B cell (primary cell): ENCODE data around the gene ITSN1. TPM values are rescaled to one million over a fixed set of nuclear protein-coding genes. Genes with fewer than 3 reads are reported as not detected.

ENCODE experiments used
- ATAC-seq: fragments of 200-7000 bp; cut with Tn5 transposase; one replicate; pipeline ENCODE4 v1.10.0; 2021; ENCODE audit warnings: low read depth, mild to moderate bottlenecking, moderate number of reproducible peaks, moderate library complexity
- CTCF ChIA-PET: fragments of 350-600 bp; sonication (Branson Sonifier 250); formaldehyde crosslinking; loops from one replicate; lab custom pipeline; 2021; ENCODE audit warnings: antibody characterized with exemption, inconsistent platforms; lab: Charles Lee
- POLR2A ChIA-PET: fragments of 350-600 bp; sonication (Branson Sonifier 250); formaldehyde crosslinking; loops from one replicate; lab custom pipeline; 2021; ENCODE audit warnings: antibody characterized with exemption; lab: Charles Lee
- DNase-seq: peaks from one replicate; pipeline ENCODE4 v3.0.0; 2013
- H2AFZ ChIP-seq: 2 replicates; pipeline ENCODE4 v1.6.1; 2012; ENCODE audit warnings: mild to moderate bottlenecking, low read depth, low read length; ENCODE audit not compliant: insufficient read depth, poor library complexity, severe bottlenecking
- H3K27ac ChIP-seq, 2 donors: 1 replicate in 1 of 2; 2 replicates in 1 of 2; pipeline ENCODE4 v1.5.1; 2012 to 2013; ENCODE audit warnings: low read length in 2 of 2, mild to moderate bottlenecking in 2 of 2, moderate library complexity in 1 of 2
- H3K27me3 ChIP-seq, 4 experiments: fragments of 200-600 bp in 1 of 4; sonication (generic) in 1 of 4; replicated peaks in 1 of 4; 1 replicate in 2 of 4; 2 replicates in 2 of 4; pipeline versions ENCODE4 v1.6.1 to v1.7.0; 2013 to 2016; ENCODE audit warnings: low read length in 3 of 4, mild to moderate bottlenecking in 2 of 4, mixed read lengths in 1 of 4, moderate library complexity in 1 of 4; ENCODE audit not compliant: insufficient read depth in 4 of 4, control insufficient read depth in 3 of 4; ENCODE audit errors: control extremely low read depth in 1 of 4
- H3K36me3 ChIP-seq, 2 experiments: replicated peaks in 1 of 2; 1 replicate in 1 of 2; 2 replicates in 1 of 2; pipeline versions ENCODE4 v1.6.1 to v1.7.1; 2013; ENCODE audit warnings: low read length in 1 of 2; ENCODE audit not compliant: insufficient read depth in 2 of 2, control insufficient read depth in 1 of 2; ENCODE audit errors: control extremely low read depth in 1 of 2, extremely low read depth in 1 of 2
- H3K4me1 ChIP-seq, 2 donors: fragments of 200-600 bp in 1 of 2; sonication (generic) in 1 of 2; 1 replicate in 1 of 2; 2 replicates in 1 of 2; pipeline versions ENCODE4 v1.5.1 to v1.6.1; 2013 to 2017; ENCODE audit warnings: low read length in 2 of 2; ENCODE audit not compliant: control insufficient read depth in 2 of 2, insufficient read depth in 2 of 2
- H3K4me2 ChIP-seq: replicated peaks from 2 replicates; pipeline ENCODE3; 2012; ENCODE audit warnings: mild to moderate bottlenecking, low read depth, low read length; ENCODE audit not compliant: poor library complexity, severe bottlenecking
- H3K4me3 ChIP-seq, 5 experiments: fragments of 200-600 bp in 1 of 5; sonication (generic) in 1 of 5; 1 replicate in 3 of 5; 2 replicates in 2 of 5; pipeline versions ENCODE4 v1.5.1 to v1.7.0; 2011 to 2016; ENCODE audit warnings: low read length in 4 of 5, mild to moderate bottlenecking in 4 of 5, low read depth in 2 of 5, control low read depth in 1 of 5, moderate library complexity in 1 of 5; ENCODE audit not compliant: insufficient read depth in 1 of 5; ENCODE audit errors: control extremely low read depth in 1 of 5, extremely low read depth in 1 of 5
- H3K79me2 ChIP-seq: fragments of 200-600 bp; sonication (generic); one replicate; pipeline ENCODE4 v1.6.0; 2016; ENCODE audit warnings: low read length; ENCODE audit not compliant: control insufficient read depth, insufficient read depth
- H3K9ac ChIP-seq: fragments of 200-600 bp; sonication (generic); 2 replicates; pipeline ENCODE4 v1.6.1; 2017; ENCODE audit warnings: mild to moderate bottlenecking, low read length, moderate library complexity
- H3K9me3 ChIP-seq, 3 donors: one replicate each; pipeline versions ENCODE4 v1.6.1 to v1.7.1; 2013; ENCODE audit warnings: low read length in 2 of 3; ENCODE audit not compliant: control insufficient read depth in 2 of 3, insufficient read depth in 1 of 3; ENCODE audit errors: control extremely low read depth in 1 of 3
- H4K20me1 ChIP-seq: 2 replicates; pipeline ENCODE4 v1.6.0; 2012; ENCODE audit warnings: mild to moderate bottlenecking, low read length; ENCODE audit not compliant: insufficient read depth, control insufficient read depth, poor library complexity, severe bottlenecking
- H3K27ac Mint-ChIP-seq: one replicate; pipeline ENCODE4 v1.8.0; 2021; ENCODE audit warnings: mixed read lengths
- H3K27me3 Mint-ChIP-seq: one replicate; pipeline ENCODE4 v1.8.0; 2021; ENCODE audit warnings: mixed read lengths
- H3K4me1 Mint-ChIP-seq: one replicate; pipeline ENCODE4 v1.8.0; 2021; ENCODE audit warnings: mixed read lengths
- H3K4me3 Mint-ChIP-seq: one replicate; pipeline ENCODE4 v1.8.0; 2021; ENCODE audit warnings: mixed read lengths
- H3K9me3 Mint-ChIP-seq: one replicate; pipeline ENCODE4 v1.8.0; 2022; ENCODE audit warnings: mixed read lengths; ENCODE audit not compliant: insufficient read depth
- CTCF ChIP-seq: fragments of 200-600 bp; IDR thresholded peaks from one replicate; pipeline ENCODE4 v1.8.0; 2022; ENCODE audit warnings: antibody characterized with exemption, mild to moderate bottlenecking
- EZH2 ChIP-seq: IDR thresholded peaks from 2 replicates; pipeline ENCODE4 v1.6.1; 2012; ENCODE audit warnings: borderline replicate concordance, low read depth, mild to moderate bottlenecking, moderate library complexity, low read length; ENCODE audit not compliant: insufficient read depth, poor library complexity, severe bottlenecking
- WGBS: methylation state at CpG from one replicate; pipeline ENCODE4 v1.1.5; 2013; ENCODE audit warnings: missing lambda C conversion rate; ENCODE audit not compliant: insufficient coverage; 5-methylcytosine and 5-hydroxymethylcytosine counted together
- intact Hi-C: fragments of 100-400 bp; cut with micrococcal nuclease; formaldehyde crosslinking; loops from one replicate; pipeline ENCODE4 v1.10.0; 2022
- polyA plus RNA-seq: library from polyadenylated mRNA; depleted of rRNA; stranded (reverse); fragments of >200 nt; gene quantifications from 2 replicates; pipeline ENCODE4 v1.2.3, GENCODE V29; 2012
- total RNA-seq, 2 donors: library from RNA; stranded (reverse); fragments of 120-200 nt in 1 of 2; gene quantifications; 1 replicate in 1 of 2; 2 replicates in 1 of 2; pipeline versions ENCODE4 v1.2.3 to v1.2.4, GENCODE V29; 2013 to 2022

ITSN1 gene
- total and polyA plus RNA-seq, 2 donors (not counting 1 experiment from before 2014, with no cell fraction given), result 0.31 to 2.4 TPM

- 97% methylated on average over 5 of the region's 10 CpGs for WGBS
- H3K27ac Mint-ChIP-seq, result no peak overlapping the region
- Histone ChIP-seq H2AFZ (no peak overlapping the region), H3K27me3 (no peaks in the 10 kb centered on the region), H3K9ac (no peak overlapping the region), H3K79me2 (no peaks in the 10 kb centered on the region), H3K27ac (no peak overlapping the region), H4K20me1 (no peaks in the 10 kb centered on the region), H3K4me3 (no peak overlapping the region), H3K4me2 (no peak overlapping the region), H3K36me3 (no peaks in the 10 kb centered on the region), H3K4me1 (no peaks in the 10 kb centered on the region), H3K9me3 (peaks cover 0 to 4% (median 4%) of the 10 kb centered on the region in 3 donors)
- H3K9me3 Mint-ChIP-seq, result peaks cover 7% of the 10 kb centered on the region
- H3K27me3 Mint-ChIP-seq, result peaks cover 8% of the 10 kb centered on the region
- intact Hi-C loops, result no loop called here
- TF ChIP-seq EZH2 (no peak), CTCF (no peak)
- H3K4me3 Mint-ChIP-seq, result no peak overlapping the region
- ChIA-PET POLR2A (no interaction called here), CTCF (no interaction called here)
- DNase-seq, result no peak
- no peaks in the 10 kb centered on the region for H3K4me1 Mint-ChIP-seq
- ATAC-seq, result no peak
These were observed 61.7 kb downstream of the ITSN1 start for GRCh38 chr21:33703750-33704606.

- H3K79me2 ChIP-seq, result no peaks in the 10 kb centered on the region
- H3K4me3 Mint-ChIP-seq, result no peak overlapping the region
- no peaks in the 10 kb centered on the region for H3K27me3 ChIP-seq
- no peak overlapping the region for H3K4me3 ChIP-seq
- ATAC-seq (no peak), DNase-seq (no peak)
- peaks cover 9% of the 10 kb centered on the region for H3K9me3 Mint-ChIP-seq
- no peaks in the 10 kb centered on the region for H4K20me1 ChIP-seq
- H3K4me1 ChIP-seq, result no peaks in the 10 kb centered on the region
- no peak overlapping the region for H2AFZ ChIP-seq
- H3K27me3 Mint-ChIP-seq, result peaks cover 4% of the 10 kb centered on the region
- CTCF ChIA-PET, result no interaction called here
- H3K27ac ChIP-seq, result no peak overlapping the region
- no peak overlapping the region for H3K4me2 ChIP-seq
- POLR2A ChIA-PET, result no interaction called here
- TF ChIP-seq EZH2 (no peak), CTCF (no peak)
- H3K36me3 ChIP-seq, result no peaks in the 10 kb centered on the region
- no peaks in the 10 kb centered on the region for H3K4me1 Mint-ChIP-seq
- intact Hi-C loops, result no loop called here
- peaks cover 0 to 8% (median 4%) of the 10 kb centered on the region in 3 donors for H3K9me3 ChIP-seq
- H3K9ac ChIP-seq, result no peak overlapping the region
- H3K27ac Mint-ChIP-seq, result no peak overlapping the region
These were observed 65.5 kb downstream of the ITSN1 start for GRCh38 chr21:33707846-33708245.
